PC-9 (cell line): ENCODE results near the gene NDUFB5.

Source experiments
- EZH2 ChIP-seq: fragments of 200-600 bp; sonication (generic); IDR thresholded peaks from 2 replicates; pipeline ENCODE4 v1.8.0; 2017; ENCODE audit warnings: antibody characterized with exemption, low read depth
- TF ChIP-seq, protein P1 (sequence below): fragments of 200-600 bp; sonication (generic); conservative IDR thresholded peaks from 2 replicates; pipeline ENCODE4 v1.6.1; 2017; ENCODE audit warnings: mixed run types, antibody characterized with exemption, mild to moderate bottlenecking, moderate library complexity

DNA sequence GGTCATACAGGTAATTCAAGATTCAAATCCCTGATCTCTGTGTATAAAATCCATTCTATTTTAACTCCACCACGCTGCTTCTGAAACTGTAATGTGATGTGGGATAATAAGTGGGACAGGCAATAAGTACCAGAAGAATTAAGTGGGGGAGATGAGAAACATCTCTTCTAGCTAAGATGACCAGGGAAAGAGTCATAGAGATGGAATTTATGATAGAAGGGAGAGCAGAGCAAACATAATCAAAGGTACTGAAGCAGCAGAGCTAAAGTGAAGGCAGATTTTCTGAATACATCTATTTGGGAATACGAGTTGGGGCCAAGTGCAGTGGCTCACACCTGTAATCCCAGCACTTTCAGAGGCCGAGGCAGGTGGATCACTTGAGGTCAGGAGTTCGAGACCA lies 5.1 kb upstream of the NDUFB5 start:
- TF ChIP-seq, protein P1, sequence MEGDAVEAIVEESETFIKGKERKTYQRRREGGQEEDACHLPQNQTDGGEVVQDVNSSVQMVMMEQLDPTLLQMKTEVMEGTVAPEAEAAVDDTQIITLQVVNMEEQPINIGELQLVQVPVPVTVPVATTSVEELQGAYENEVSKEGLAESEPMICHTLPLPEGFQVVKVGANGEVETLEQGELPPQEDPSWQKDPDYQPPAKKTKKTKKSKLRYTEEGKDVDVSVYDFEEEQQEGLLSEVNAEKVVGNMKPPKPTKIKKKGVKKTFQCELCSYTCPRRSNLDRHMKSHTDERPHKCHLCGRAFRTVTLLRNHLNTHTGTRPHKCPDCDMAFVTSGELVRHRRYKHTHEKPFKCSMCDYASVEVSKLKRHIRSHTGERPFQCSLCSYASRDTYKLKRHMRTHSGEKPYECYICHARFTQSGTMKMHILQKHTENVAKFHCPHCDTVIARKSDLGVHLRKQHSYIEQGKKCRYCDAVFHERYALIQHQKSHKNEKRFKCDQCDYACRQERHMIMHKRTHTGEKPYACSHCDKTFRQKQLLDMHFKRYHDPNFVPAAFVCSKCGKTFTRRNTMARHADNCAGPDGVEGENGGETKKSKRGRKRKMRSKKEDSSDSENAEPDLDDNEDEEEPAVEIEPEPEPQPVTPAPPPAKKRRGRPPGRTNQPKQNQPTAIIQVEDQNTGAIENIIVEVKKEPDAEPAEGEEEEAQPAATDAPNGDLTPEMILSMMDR, result no peak
- TF ChIP-seq EZH2, result no peak
